SK-N-MC (cell line): ENCODE results near the gene FAM107B.

Experiments
- EZH2 ChIP-seq: fragments of 200-600 bp; sonication (generic); IDR thresholded peaks from one replicate; pipeline ENCODE4 v1.6.1; 2017; ENCODE audit warnings: antibody characterized with exemption
- POLR2AphosphoS5 ChIP-seq: IDR thresholded peaks from 2 replicates; pipeline ENCODE4 v1.6.1; 2012; ENCODE audit warnings: mild to moderate bottlenecking, low read depth, low read length, borderline replicate concordance

DNA sequence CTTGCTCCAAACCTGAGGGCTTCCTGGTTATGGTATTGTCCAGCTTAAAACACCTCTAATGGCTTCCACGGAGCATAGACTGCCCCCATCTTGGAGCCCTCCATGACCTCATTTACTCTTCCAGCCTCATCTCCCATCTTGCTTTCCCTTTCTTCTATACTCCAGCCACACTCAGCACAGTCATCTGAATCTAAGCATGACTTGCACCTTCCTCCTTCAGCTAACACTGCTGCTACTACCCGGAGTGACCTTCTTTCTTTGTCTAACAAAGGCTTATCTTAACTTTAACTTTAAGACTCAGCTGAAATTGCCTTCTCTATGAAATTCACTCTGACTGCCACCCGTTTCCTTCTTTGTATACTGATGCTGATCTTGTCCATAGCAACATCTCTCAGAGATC lies 135.1 kb downstream of the FAM107B start:
- TF ChIP-seq POLR2AphosphoS5 (no peak), EZH2 (no peak)
